ENCODE results near the gene CTBP1. TPM values are rescaled to one million over a fixed set of nuclear protein-coding genes. Genes with fewer than 3 reads are reported as not detected.

Gene CTBP1
- total RNA-seq, 2 experiments from 2014 or later: 154 to 162 TPM

DNA sequence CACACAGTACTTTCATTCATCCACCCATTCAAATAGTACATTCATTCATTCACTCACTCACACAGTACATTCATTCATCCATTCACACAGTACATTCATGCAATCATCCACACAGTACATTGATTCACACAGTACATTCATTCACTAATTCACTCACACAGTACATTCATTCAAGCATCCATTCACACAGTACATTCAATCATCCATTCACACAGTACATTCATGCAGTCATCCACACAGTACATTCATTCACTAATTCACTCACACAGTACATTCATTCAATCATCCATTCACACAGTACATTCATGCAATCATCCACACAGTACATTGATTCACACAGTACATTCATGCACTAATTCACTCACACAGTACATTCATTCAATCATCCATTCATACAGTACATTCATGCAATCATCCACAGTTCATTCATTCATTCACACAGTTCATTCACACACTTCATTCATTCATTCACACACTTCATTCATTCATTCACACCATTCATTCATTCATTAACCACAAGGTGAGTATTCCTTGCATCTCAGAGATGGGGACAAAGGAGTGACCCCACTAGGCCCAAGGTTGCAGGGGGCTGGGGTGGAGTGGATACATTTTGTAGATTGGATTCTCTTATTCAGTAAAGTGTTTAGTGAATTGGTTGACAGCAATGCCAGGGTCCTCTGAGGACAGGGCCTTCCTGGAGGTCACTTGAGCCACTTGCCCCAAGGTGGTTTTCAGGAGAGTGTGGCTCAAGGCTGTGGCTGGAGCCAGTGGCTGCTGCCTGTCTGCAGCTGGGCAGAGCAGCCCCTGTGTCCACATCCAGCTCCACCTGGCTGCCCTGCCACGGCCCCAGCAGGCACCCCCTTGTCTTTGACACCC lies 72.3 kb downstream of the CTBP1 start:
- ChIA-PET POLR2A (no interaction called here), CTCF (no interaction called here)
- no peak overlapping the region for H3K27ac Mint-ChIP-seq
- intact Hi-C loops (cut with micrococcal nuclease): no loop called here
- peaks cover 1% of the 10 kb centered on the region for H3K36me3 Mint-ChIP-seq
- peaks cover 13% of the 10 kb centered on the region for H3K27me3 Mint-ChIP-seq
- peaks cover 8% of the 10 kb centered on the region for H3K9me3 Mint-ChIP-seq
- peaks cover 2% of the 10 kb centered on the region for H3K4me1 Mint-ChIP-seq (ENCODE audit: low read depth)
- DNase-seq: no peak
- no peak overlapping the region for H3K4me3 Mint-ChIP-seq

DNA sequence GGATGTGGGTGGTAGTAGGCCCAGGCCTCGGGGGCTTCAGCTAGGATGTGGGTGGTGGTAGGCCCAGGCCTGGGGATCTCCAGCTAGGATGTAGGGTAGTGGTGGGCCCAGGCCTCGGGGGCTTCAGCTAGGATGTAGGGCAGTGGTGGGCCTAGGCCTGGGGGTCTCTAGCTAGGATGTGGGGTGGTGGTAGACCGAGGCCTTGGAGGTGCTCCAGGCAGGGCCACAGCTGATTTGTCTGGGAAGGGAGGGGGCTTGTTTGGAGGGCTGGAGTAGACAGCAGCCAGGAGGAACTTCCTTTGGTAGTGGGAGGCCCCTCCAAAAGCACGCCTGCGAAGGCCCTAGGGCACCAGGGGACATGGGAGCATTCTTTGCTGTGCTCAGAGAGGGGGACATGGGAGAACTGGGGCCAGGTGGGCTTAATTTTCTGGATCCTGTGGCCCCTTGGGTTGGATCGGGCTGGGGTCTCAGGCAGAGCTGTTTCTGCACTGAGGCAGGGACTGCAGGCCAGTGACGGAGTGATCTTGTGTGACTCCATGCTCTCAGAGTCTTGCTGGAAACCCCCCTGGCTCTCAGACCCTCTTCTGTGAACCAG lies 73.2 kb downstream of the CTBP1 start:
- peaks cover 3% of the 10 kb centered on the region for H3K9me3 Mint-ChIP-seq
- H3K27ac Mint-ChIP-seq: no peak overlapping the region
- no peak for DNase-seq
- POLR2A ChIA-PET: no interaction called here
- H3K4me3 Mint-ChIP-seq: no peak overlapping the region
- CTCF ChIA-PET: no interaction called here
- intact Hi-C loops (cut with micrococcal nuclease): no loop called here
- H3K4me1 Mint-ChIP-seq (ENCODE audit: low read depth): peaks cover 5% of the 10 kb centered on the region
- no peaks in the 10 kb centered on the region for H3K36me3 Mint-ChIP-seq
- peaks cover 13% of the 10 kb centered on the region for H3K27me3 Mint-ChIP-seq

GRCh38 chr4:1174941-1175634 lies 73.8 kb downstream of the CTBP1 start:
- H3K4me1 Mint-ChIP-seq (ENCODE audit: low read depth): peaks cover 5% of the 10 kb centered on the region
- CTCF ChIA-PET: no interaction called here
- H3K27ac Mint-ChIP-seq: no peak overlapping the region
- no peak for DNase-seq
- peaks cover 15% of the 10 kb centered on the region for H3K27me3 Mint-ChIP-seq
- H3K9me3 Mint-ChIP-seq: no peaks in the 10 kb centered on the region
- intact Hi-C loops (cut with micrococcal nuclease): no loop called here
- POLR2A ChIA-PET: no interaction called here
- no peaks in the 10 kb centered on the region for H3K36me3 Mint-ChIP-seq
- no peak overlapping the region for H3K4me3 Mint-ChIP-seq

GRCh38 chr4:1172971-1173757 lies 75.8 kb downstream of the CTBP1 start:
- Mint-ChIP-seq H3K4me1 (ENCODE audit: low read depth) (peaks cover 5% of the 10 kb centered on the region), H3K9me3 (no peaks in the 10 kb centered on the region), H3K4me3 (no peak overlapping the region), H3K27ac (no peak overlapping the region), H3K27me3 (peaks cover 19% of the 10 kb centered on the region), H3K36me3 (no peaks in the 10 kb centered on the region)
- CTCF ChIA-PET: interaction anchor here (1.0 kb wide), 1 partner anchor 13 kb away, joined by 3 read pairs; no protein-coding TSS in a partner anchor
- POLR2A ChIA-PET: no interaction called here
- DNase-seq: no peak
- intact Hi-C loops (cut with micrococcal nuclease): no loop called here

- no peak within 1 kb of the TSS for H3K27ac Mint-ChIP-seq
- peaks cover 19% of the 10 kb centered on the region for H3K27me3 Mint-ChIP-seq
- peaks cover 5% of the 10 kb centered on the region for H3K4me1 Mint-ChIP-seq (ENCODE audit: low read depth)
- intact Hi-C loops (cut with micrococcal nuclease): no loop called here
- no peak for DNase-seq
- ChIA-PET POLR2A (no interaction called here), CTCF (interaction anchor here (1.0 to 1.6 kb wide), 2 partner anchors 13 to 97 kb away, joined by 3 to 4 read pairs; no protein-coding TSS in a partner anchor)
- peak within 1 kb of the TSS; percentile 35 for H3K4me3 Mint-ChIP-seq
- H3K9me3 Mint-ChIP-seq: no peaks in the 10 kb centered on the region
- no peaks in the 10 kb centered on the region for H3K36me3 Mint-ChIP-seq
Observed at GRCh38 chr4:1172228-1172851, 76.6 kb downstream of the CTBP1 start, which contains the start of gene SPON2. TSS of gene SPON2 (minus strand) at chr4:1172583.

DNA sequence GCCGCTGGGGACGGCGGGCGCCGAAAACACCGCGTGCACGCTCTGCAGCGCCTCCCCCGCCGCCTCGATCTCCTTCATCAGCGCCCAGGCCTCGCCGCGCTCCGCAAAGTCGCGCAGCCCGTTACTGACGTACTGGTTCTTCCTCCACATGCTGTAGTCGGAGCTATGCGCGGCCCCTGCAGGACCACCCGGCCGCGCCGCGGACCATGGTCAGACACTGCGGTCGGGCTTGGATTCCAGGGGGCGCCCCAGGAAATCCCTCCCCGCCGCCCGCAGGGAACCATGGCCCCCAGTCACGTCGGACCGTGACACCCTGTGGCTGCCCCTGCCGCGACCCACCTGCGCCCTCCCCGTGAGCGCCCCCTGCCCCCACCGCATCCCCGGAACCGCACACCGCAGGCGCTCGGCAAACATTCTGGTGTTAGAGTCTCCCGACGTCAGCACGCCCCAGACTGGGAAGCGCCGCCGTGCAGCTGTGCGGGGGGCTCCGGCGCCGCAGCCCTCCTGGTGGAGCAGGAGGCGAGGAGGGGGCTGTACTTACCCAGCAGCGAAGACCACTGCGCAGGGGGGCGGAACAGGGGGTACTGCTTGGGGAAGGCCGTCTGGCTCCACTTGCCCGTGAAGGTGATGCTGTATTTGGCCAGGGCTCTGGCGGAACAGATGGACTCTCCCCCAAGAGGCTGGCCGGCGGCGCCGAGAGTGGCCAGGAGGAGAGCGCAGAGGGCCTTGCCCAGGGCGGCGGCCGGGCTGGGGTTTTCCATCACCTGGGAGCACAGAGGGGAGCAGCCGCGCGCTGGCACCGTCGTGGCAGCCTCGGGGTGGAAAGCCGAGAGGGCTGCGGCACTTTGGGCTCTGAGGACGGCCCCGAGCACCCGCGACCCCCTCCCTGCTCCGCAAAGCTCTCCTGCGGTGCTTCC lies 77.4 kb downstream of the CTBP1 start:
- ChIA-PET POLR2A (interaction anchor here (0.6 to 1.0 kb wide), 2 partner anchors 95 to 175 kb away, joined by 3 read pairs; partner anchors contain the start of gene UVSSA), CTCF (interaction anchor here (1.0 to 1.6 kb wide), 3 partner anchors 14 to 114 kb away, joined by 3 to 4 read pairs (median 3); no protein-coding TSS in a partner anchor)
- Mint-ChIP-seq H3K27me3 (peaks cover 19% of the 10 kb centered on the region), H3K27ac (no peak overlapping the region), H3K4me3 (peak overlapping the region; percentile 35), H3K4me1 (ENCODE audit: low read depth) (peaks cover 10% of the 10 kb centered on the region), H3K36me3 (no peaks in the 10 kb centered on the region), H3K9me3 (no peaks in the 10 kb centered on the region)
- peak; percentile 59 for DNase-seq
- intact Hi-C loops (cut with micrococcal nuclease): no loop called here

GRCh38 chr4:1170976-1171310 lies 78.0 kb downstream of the CTBP1 start:
- no peak overlapping the region for H3K27ac Mint-ChIP-seq
- intact Hi-C loops (cut with micrococcal nuclease): no loop called here
- POLR2A ChIA-PET: interaction anchor here (0.6 to 1.0 kb wide), 2 partner anchors 95 to 176 kb away, joined by 3 read pairs; partner anchors contain the start of gene UVSSA
- CTCF ChIA-PET: interaction anchor here (1.0 to 1.6 kb wide), 2 partner anchors 98 to 114 kb away, joined by 3 to 4 read pairs; no protein-coding TSS in a partner anchor
- H3K36me3 Mint-ChIP-seq: no peaks in the 10 kb centered on the region
- H3K4me1 Mint-ChIP-seq (ENCODE audit: low read depth): peaks cover 10% of the 10 kb centered on the region
- no peaks in the 10 kb centered on the region for H3K9me3 Mint-ChIP-seq
- no peak for DNase-seq
- peaks cover 19% of the 10 kb centered on the region for H3K27me3 Mint-ChIP-seq
- no peak overlapping the region for H3K4me3 Mint-ChIP-seq

GRCh38 chr4:1170156-1170975 lies 78.6 kb downstream of the CTBP1 start:
- Mint-ChIP-seq H3K9me3 (no peaks in the 10 kb centered on the region), H3K4me1 (ENCODE audit: low read depth) (peaks cover 10% of the 10 kb centered on the region), H3K36me3 (no peaks in the 10 kb centered on the region), H3K27me3 (peaks cover 19% of the 10 kb centered on the region), H3K27ac (no peak overlapping the region), H3K4me3 (no peak overlapping the region)
- intact Hi-C loops (cut with micrococcal nuclease): no loop called here
- no peak for DNase-seq
- ChIA-PET CTCF (interaction anchor here (0.7 to 1.0 kb wide), 2 partner anchors 115 to 116 kb away, joined by 3 to 4 read pairs; no protein-coding TSS in a partner anchor), POLR2A (interaction anchor here (0.6 to 1.0 kb wide), 2 partner anchors 96 to 176 kb away, joined by 3 read pairs; partner anchors contain the start of gene UVSSA)

- no peaks in the 10 kb centered on the region for H3K9me3 Mint-ChIP-seq
- H3K36me3 Mint-ChIP-seq: no peaks in the 10 kb centered on the region
- no peak overlapping the region for H3K27ac Mint-ChIP-seq
- no peak overlapping the region for H3K4me3 Mint-ChIP-seq
- H3K27me3 Mint-ChIP-seq: peaks cover 19% of the 10 kb centered on the region
- peaks cover 10% of the 10 kb centered on the region for H3K4me1 Mint-ChIP-seq (ENCODE audit: low read depth)
- no peak for DNase-seq
- ChIA-PET CTCF (interaction anchor here (0.7 to 5.0 kb wide), 2 partner anchors 98 to 116 kb away, joined by 4 to 62 read pairs; no protein-coding TSS in a partner anchor), POLR2A (no interaction called here)
- intact Hi-C loops (cut with micrococcal nuclease): no loop called here
Observed at GRCh38 chr4:1169691-1170096, 79.2 kb downstream of the CTBP1 start.

- ChIA-PET CTCF (interaction anchor here (5.0 kb wide), 1 partner anchor 99 kb away, joined by 62 read pairs; no protein-coding TSS in a partner anchor), POLR2A (no interaction called here)
- H3K4me3 Mint-ChIP-seq: no peak overlapping the region
- no peak for DNase-seq
- H3K9me3 Mint-ChIP-seq: no peaks in the 10 kb centered on the region
- no peaks in the 10 kb centered on the region for H3K36me3 Mint-ChIP-seq
- peaks cover 10% of the 10 kb centered on the region for H3K4me1 Mint-ChIP-seq (ENCODE audit: low read depth)
- H3K27ac Mint-ChIP-seq: no peak overlapping the region
- peaks cover 19% of the 10 kb centered on the region for H3K27me3 Mint-ChIP-seq
- intact Hi-C loops (cut with micrococcal nuclease): no loop called here
Observed at GRCh38 chr4:1169171-1169671, 79.7 kb downstream of the CTBP1 start.
